GM06990 (cell line): ENCODE measurements around the gene PDE6B.
A peak's percentile ranks its signal among the peaks of the same experiment; 100 is the strongest.
"Not testable (repeated sequence)": the region's sequence is repeated elsewhere in the genome, so short reads cannot be mapped to it uniquely, and the experiment has no call there.

Source experiments
- DNase-seq: peaks from one replicate; pipeline ENCODE4 v3.0.0-alpha.2; 2011; ENCODE audit not compliant: insufficient read length; ENCODE audit errors: extremely low read depth
- H3K27me3 ChIP-seq: replicated peaks from 2 replicates; pipeline ENCODE4 v1.6.0; 2011; ENCODE audit warnings: low read length; ENCODE audit not compliant: control insufficient read depth, insufficient read depth
- H3K36me3 ChIP-seq: 2 replicates; pipeline ENCODE4 v1.5.1; 2011; ENCODE audit warnings: low read length; ENCODE audit not compliant: control insufficient read depth, insufficient read depth
- H3K4me3 ChIP-seq: replicated peaks from 2 replicates; pipeline ENCODE4 v1.5.1; 2011; ENCODE audit warnings: low read depth, mild to moderate bottlenecking, control low read depth, low read length
- CTCF ChIP-seq: IDR thresholded peaks from 2 replicates; pipeline ENCODE4 v1.5.1; 2011; ENCODE audit warnings: low read length, control low read depth, mild to moderate bottlenecking, inconsistent platforms; ENCODE audit not compliant: insufficient read depth, poor library complexity, severe bottlenecking

PDE6B gene

DNA sequence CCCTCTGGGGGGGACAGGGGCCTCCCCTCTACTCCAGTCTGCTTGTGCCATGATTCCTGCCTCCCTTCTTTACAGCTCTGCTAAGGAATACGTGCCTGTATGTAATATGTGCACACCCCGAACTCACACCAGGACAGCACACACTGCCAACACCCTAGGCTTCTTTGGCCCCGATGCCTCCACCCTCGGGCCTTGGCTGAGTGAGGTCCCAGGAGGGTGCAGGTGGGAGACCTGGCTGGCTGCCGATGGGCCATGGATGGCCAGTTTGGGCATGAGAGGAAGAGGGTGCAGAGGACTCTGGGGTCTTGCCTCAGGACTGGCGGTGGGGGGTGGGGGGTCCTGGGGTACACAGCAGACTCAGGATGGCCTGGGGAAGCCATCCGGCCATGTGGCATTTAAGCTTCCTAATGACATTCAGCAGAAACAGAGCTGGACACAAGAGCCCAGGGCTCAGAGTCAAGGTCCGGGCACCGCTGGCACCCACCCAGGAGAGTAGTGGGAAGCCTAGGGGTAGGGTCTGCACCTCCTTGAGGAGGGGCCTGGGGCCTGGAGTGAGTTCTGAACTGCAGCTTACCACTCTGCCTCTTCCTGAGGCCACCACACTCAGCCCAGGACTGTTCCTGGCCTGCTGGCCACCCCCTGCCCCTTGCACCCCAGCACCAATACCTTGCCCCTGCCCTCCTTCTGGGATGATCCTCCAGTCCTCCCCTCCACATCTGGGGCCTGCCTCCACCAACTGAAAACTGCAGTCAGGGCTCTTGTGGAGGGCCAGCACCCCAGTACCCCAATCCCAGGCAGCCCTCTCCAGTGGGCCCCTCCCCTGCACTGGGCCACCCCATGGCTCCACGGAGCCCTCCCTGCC is 78.2 kb downstream of the PDE6B start:
- no peaks in the 10 kb centered on the region for H3K27me3 ChIP-seq
- no peak for TF ChIP-seq CTCF
- no peaks in the 10 kb centered on the region; the same call in 1 of the 2 replicates for H3K36me3 ChIP-seq
- H3K4me3 ChIP-seq: no peak overlapping the region
- no peak for DNase-seq

DNA sequence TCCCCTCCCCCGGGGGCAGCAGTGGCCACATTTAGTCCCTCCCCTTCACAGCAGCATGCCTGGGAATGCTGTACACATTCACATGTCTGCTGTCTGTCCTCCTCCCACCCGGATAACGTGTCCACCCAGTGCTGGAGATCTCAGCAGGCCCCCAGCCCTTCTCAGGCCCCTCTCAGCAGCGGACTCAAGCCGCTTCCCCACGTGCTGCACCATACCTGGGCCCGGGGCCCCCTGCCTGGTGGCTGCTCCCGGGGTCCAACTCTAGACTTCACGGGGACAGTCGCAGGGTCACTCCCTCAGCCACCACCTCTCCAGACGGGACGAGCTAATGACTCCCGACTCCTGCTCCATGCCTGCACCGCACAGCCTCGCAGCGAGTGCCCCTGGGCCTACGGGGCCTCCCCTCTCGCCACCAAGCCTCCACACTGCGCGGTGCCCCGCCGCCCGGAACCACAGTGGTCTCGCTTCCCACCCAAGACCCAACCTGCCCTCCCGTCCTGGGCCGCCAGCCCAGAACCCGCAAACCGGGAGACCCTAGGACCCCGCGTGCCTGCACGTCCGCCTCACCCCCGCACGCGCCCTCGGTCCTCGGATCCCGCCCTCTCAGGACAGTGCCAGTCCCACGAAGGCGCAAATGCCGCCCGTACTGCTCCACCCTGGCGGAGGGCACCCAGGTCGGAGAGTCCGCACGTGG is 79.0 kb downstream of the PDE6B start:
- H3K36me3 ChIP-seq: no peaks in the 10 kb centered on the region; the same call in 1 of the 2 replicates
- DNase-seq: no peak
- no peak overlapping the region for H3K4me3 ChIP-seq
- TF ChIP-seq CTCF: no peak
- no peaks in the 10 kb centered on the region for H3K27me3 ChIP-seq

GRCh38 chr4:704971-705277 is 79.6 kb downstream of the PDE6B start:
- no peak overlapping the region for H3K4me3 ChIP-seq
- DNase-seq: no peak
- TF ChIP-seq CTCF: no peak

GRCh38 chr4:705278-706082 is 80.1 kb downstream of the PDE6B start, which contains the start of gene PCGF3:
Gene PCGF3 (plus strand): TSS chr4:705832. CDS start chr4:733681, 27,849 bp downstream.
- TF ChIP-seq CTCF: no peak

More at GRCh38 chr4:704971-705277, 79.6 kb downstream of the PDE6B start:
- no peaks in the 10 kb centered on the region for H3K27me3 ChIP-seq
- H3K36me3 ChIP-seq: no peaks in the 10 kb centered on the region; the same call in 1 of the 2 replicates

GRCh38 chr4:706083-706633 is 80.8 kb downstream of the PDE6B start:
- not testable (repeated sequence) for DNase-seq, H3K36me3 ChIP-seq, H3K27me3 ChIP-seq
- peak overlapping the region; percentile 84 for H3K4me3 ChIP-seq

More at GRCh38 chr4:705278-706082, 80.1 kb downstream of the PDE6B start, which contains the start of gene PCGF3:
- no peaks in the 10 kb centered on the region for H3K27me3 ChIP-seq
- DNase-seq: peak; percentile 93
- H3K4me3 ChIP-seq: peak within 1 kb of the TSS; percentile 84
- H3K36me3 ChIP-seq: no peaks in the 10 kb centered on the region; the same call in 1 of the 2 replicates
